ENCODE results near the gene IGFBP2. TPM values are rescaled to one million over a fixed set of nuclear protein-coding genes. Genes with fewer than 3 reads are reported as not detected.
A peak's percentile ranks its signal among the peaks of the same experiment; 100 is the strongest.

IGFBP2 gene
- total and polyA plus RNA-seq, 9 of the 15 experiments (the other 6 are each of a cell fraction or from before 2014, with no cell fraction given), result 0.93 TPM; not detected in 8

GRCh38 chr2:216698895-216699294 lies 65.7 kb downstream of the IGFBP2 start (continued):
- peak; percentile 81 for TF ChIP-seq REST (IDR thresholded peaks at IDR 0.05; ENCODE audit: borderline replicate concordance)
- TF ChIP-seq REST (CRISPR knock-in tag; IDR thresholded peaks at IDR 0.05; ENCODE audit: low read depth), result no peak
- TF ChIP-seq TGIF2 (CRISPR knock-in tag; IDR thresholded peaks at IDR 0.05), result no peak
- TF ChIP-seq NFXL1 (CRISPR knock-in tag; IDR thresholded peaks at IDR 0.05), result no peak
- no peak for TF ChIP-seq ZBTB1 (CRISPR knock-in tag; IDR thresholded peaks at IDR 0.05; ENCODE audit: borderline replicate concordance, low read depth)
- TF ChIP-seq GATAD2B (IDR thresholded peaks at IDR 0.05; ENCODE audit: borderline replicate concordance), result no peak
- TF ChIP-seq NR2C1 (IDR thresholded peaks at IDR 0.05), result no peak
- TF ChIP-seq NR2C1 (tag; IDR thresholded peaks at IDR 0.05), result no peak
- TF ChIP-seq MITF (IDR thresholded peaks at IDR 0.05), result no peak
- TF ChIP-seq TBP (optimal IDR thresholded peaks at IDR 0.05; ENCODE audit: low read depth, low read length), result no peak
- TF ChIP-seq ZNF696 (CRISPR knock-in tag; conservative IDR thresholded peaks at IDR 0.05), result no peak
- no peak for TF ChIP-seq HOXB6 (CRISPR knock-in tag; IDR thresholded peaks at IDR 0.05; ENCODE audit: borderline replicate concordance)
- TF ChIP-seq, protein P1, sequence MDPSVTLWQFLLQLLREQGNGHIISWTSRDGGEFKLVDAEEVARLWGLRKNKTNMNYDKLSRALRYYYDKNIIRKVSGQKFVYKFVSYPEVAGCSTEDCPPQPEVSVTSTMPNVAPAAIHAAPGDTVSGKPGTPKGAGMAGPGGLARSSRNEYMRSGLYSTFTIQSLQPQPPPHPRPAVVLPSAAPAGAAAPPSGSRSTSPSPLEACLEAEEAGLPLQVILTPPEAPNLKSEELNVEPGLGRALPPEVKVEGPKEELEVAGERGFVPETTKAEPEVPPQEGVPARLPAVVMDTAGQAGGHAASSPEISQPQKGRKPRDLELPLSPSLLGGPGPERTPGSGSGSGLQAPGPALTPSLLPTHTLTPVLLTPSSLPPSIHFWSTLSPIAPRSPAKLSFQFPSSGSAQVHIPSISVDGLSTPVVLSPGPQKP (CRISPR knock-in tag; IDR thresholded peaks at IDR 0.05), result no peak
- no peak for TF ChIP-seq ZNF324 (CRISPR knock-in tag; IDR thresholded peaks at IDR 0.05)
- no peak for TF ChIP-seq MECOM (CRISPR knock-in tag; IDR thresholded peaks at IDR 0.05)
- TF ChIP-seq RAD21 (CRISPR knock-in tag; conservative IDR thresholded peaks at IDR 0.05 in 1 of 2, IDR thresholded peaks at IDR 0.05 in 1 of 2), result peak; percentile 78 to 87
- no peak for TF ChIP-seq ILF3 (IDR thresholded peaks at IDR 0.05; ENCODE audit: borderline replicate concordance)
- no peak for TF ChIP-seq SP1 (CRISPR knock-in tag; IDR thresholded peaks at IDR 0.05)
- TF ChIP-seq LARP7 (IDR thresholded peaks at IDR 0.05), result no peak
- no peak for TF ChIP-seq ZNF232 (CRISPR knock-in tag; IDR thresholded peaks at IDR 0.05)
